ENCODE results near the gene RRAS2. TPM values are rescaled to one million over a fixed set of nuclear protein-coding genes. Genes with fewer than 3 reads are reported as not detected.

The RRAS2 gene
- total and polyA plus RNA-seq, 2 of the 4 experiments (the other 2 are of a cell fraction) = 85.5 to 106 TPM

- H3K23ac ChIP-seq (ENCODE audit: low read depth, low read length) = no peak overlapping the region
- BruUV-seq (replicated peaks) = no TSS peak
- H3K4ac ChIP-seq (ENCODE audit: low read depth, low read length) = no peak overlapping the region
- no peaks in the 10 kb centered on the region for H4K20me1 ChIP-seq (ENCODE audit: insufficient read depth, low read length)
- H3K56ac ChIP-seq (ENCODE audit: extremely low read depth, insufficient read depth, low read length) = no peak overlapping the region
- H3K79me1 ChIP-seq (ENCODE audit: low read depth in 1 of 2, low read length in 2 of 2) = no peaks in the 10 kb centered on the region
- H3K27ac ChIP-seq (ENCODE audit: insufficient read depth, low read length) = no peak overlapping the region
- H3K9me3 ChIP-seq (ENCODE audit: control insufficient read depth, insufficient read depth, low read length) = 0 out of 2 replicates have a peak, but pooled peaks cover 2% of the 10 kb centered on the region
- no peak overlapping the region for H2BK5ac ChIP-seq (ENCODE audit: low read depth, low read length, poor library complexity, severe bottlenecking)
- H3K4me1 ChIP-seq (ENCODE audit: control insufficient read depth, insufficient read depth, low read length) = peaks cover 14% of the 10 kb centered on the region
- H2BK15ac ChIP-seq (ENCODE audit: low read depth, low read length) = no peak overlapping the region
- no peak overlapping the region for H3K18ac ChIP-seq (ENCODE audit: low read depth, low read length)
- H3K9me1 ChIP-seq (ENCODE audit: insufficient read depth, low read length) = peaks cover 21% of the 10 kb centered on the region
- no peak overlapping the region for H2AFZ ChIP-seq (replicated peaks; ENCODE audit: low read length, poor library complexity)
- no peak overlapping the region for H3K14ac ChIP-seq (replicated peaks; ENCODE audit: low read depth, low read length)
- CTCF ChIA-PET = no interaction called here
- no peak overlapping the region for H3K4me3 ChIP-seq (ENCODE audit: insufficient read depth, low read depth, low read length)
- H3K9ac ChIP-seq (ENCODE audit: low read depth, low read length) = no peak overlapping the region
- peak overlapping the region; percentile 4; the same call in 1 of the 2 replicates for H2BK120ac ChIP-seq (ENCODE audit: low read depth, low read length)
- H2BK20ac ChIP-seq (ENCODE audit: low read depth, low read length) = no peak overlapping the region
- no peaks in the 10 kb centered on the region for H3K27me3 ChIP-seq (ENCODE audit: control insufficient read depth, insufficient read depth, low read length)
- no peak overlapping the region for H2AK9ac ChIP-seq (replicated peaks; ENCODE audit: low read depth, low read length, poor library complexity)
- no peak for DNase-seq
- no peak overlapping the region for H4K8ac ChIP-seq (ENCODE audit: low read depth in 2 of 2, low read length in 2 of 2)
- POLR2A ChIA-PET (ENCODE audit: unreplicated experiment) = no interaction called here
- dilution Hi-C loops (cut with HindIII; ENCODE audit: low sequenced_read_pairs, unreplicated experiment) = no loop called here
- no peak overlapping the region for H4K5ac ChIP-seq (ENCODE audit: low read depth, low read length)
- WGBS, 2 experiments (ENCODE audit: extremely low coverage in 2 of 2, insufficient read length in 1 of 2) = no CpG with 5 or more reads among the region's 2 CpGs
- TF ChIP-seq SMC3 (IDR thresholded peaks at IDR 0.05; ENCODE audit: low read depth, low read length) (no peak), NFE2L2 (IDR thresholded peaks at IDR 0.05; ENCODE audit: low read depth, low read length) (no peak), MAFK (IDR thresholded peaks at IDR 0.05; ENCODE audit: low read depth, low read length) (no peak), CTCF (conservative IDR thresholded peaks at IDR 0.05; ENCODE audit: low read depth, low read length) (no peak), ELK1 (IDR thresholded peaks at IDR 0.05; ENCODE audit: borderline replicate concordance, low read depth, low read length) (no peak), MXI1 (IDR thresholded peaks at IDR 0.05; ENCODE audit: borderline replicate concordance, low read depth, low read length) (no peak), USF2 (IDR thresholded peaks at IDR 0.05; ENCODE audit: low read depth, low read length) (no peak), RCOR1 (IDR thresholded peaks at IDR 0.05; ENCODE audit: insufficient replicate concordance, low read length) (no peak)
- ATAC-seq (ENCODE audit: low read depth) = no peak
- intact Hi-C loops (cut with micrococcal nuclease) = no loop called here
- in situ Hi-C loops (cut with MboI; ENCODE audit: low sequenced_read_pairs) = no loop called here
- no peak overlapping the region for H3K4me2 ChIP-seq (ENCODE audit: low read depth, low read length)
- no peaks in the 10 kb centered on the region for H3K36me3 ChIP-seq (ENCODE audit: control insufficient read depth, insufficient read depth, low read length)
- H2AK5ac ChIP-seq (ENCODE audit: low read depth, low read length) = no peak overlapping the region
- no peak overlapping the region for H4K91ac ChIP-seq (ENCODE audit: insufficient read depth, low read depth, low read length)
Measured at GRCh38 chr11:14408612-14409011, 49.6 kb upstream of the RRAS2 start.
